Upper lobe of left lung (tissue), 4 donors: Measurements from ENCODE around the gene NBPF1.
"Not testable (repeated sequence)": the region's sequence is repeated elsewhere in the genome, so short reads cannot be mapped to it uniquely, and the experiment has no call there.

Experiments
- CTCF ChIP-seq, 6 experiments: fragments of 450-650 bp in 4 of 6; fragments of 200-600 bp in 2 of 6; sonication (generic) in 2 of 6; IDR thresholded peaks; one replicate each; pipeline ENCODE4 v1.5.1; 2016 to 2019; ENCODE audit warnings: antibody characterized with exemption in 6 of 6
- POLR2A ChIP-seq, 4 donors: fragments of 450-650 bp; IDR thresholded peaks; one replicate each; pipeline ENCODE4 v1.5.1; 2016 to 2017; ENCODE audit warnings: antibody characterized with exemption in 4 of 4, mild to moderate bottlenecking in 2 of 4

- TF ChIP-seq CTCF, POLR2A (IDR thresholded peaks at IDR 0.05): not testable (repeated sequence)
These were observed 56.3 kb downstream of the NBPF1 start for GRCh38 chr1:16557034-16557433.
